ENCODE measurements around the gene PTPRM. TPM values are rescaled to one million over a fixed set of nuclear protein-coding genes. Genes with fewer than 3 reads are reported as not detected.

PTPRM gene
- polyA plus RNA-seq, 3 donors: 0.04 to 2.1 (median 0.66) TPM

DNA sequence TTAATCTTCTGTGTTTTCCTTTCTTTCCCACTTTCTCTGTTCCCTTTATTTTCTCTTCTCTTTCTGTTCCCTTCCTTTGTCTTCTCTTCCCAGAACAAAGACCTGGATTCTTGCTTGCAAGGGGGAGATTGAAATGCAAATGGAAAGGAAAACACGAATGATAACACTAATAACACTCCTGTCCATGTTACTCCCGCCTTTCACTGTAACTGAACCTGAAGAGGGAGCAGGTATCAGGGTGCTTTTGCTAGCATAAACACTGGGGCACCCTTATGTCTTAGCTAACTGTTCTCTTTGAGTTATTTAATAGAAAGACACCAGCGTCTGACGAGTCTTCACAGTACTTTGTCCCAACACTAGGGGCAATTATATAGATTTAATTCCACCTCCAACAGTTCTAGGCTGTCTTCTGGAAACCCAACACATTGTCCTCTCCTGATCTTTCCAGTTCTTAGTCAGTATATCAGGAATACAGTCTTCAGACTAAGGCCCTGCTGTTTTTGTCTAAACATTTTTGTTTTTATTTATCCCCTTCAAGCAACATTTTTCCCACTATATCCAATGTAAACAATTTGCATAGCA lies 99.2 kb downstream of the PTPRM start:
- peaks cover 0 to 2% (median 1%) of the 10 kb centered on the region in 3 donors for H3K27me3 Mint-ChIP-seq (ENCODE audit: low read depth in 3 of 3)
- H4K20me1 ChIP-seq (ENCODE audit: insufficient read depth, low read length): no peaks in the 10 kb centered on the region
- H3K27me3 ChIP-seq (ENCODE audit: control insufficient read depth in 2 of 2, insufficient read depth in 2 of 2, low read length in 2 of 2): no peaks in the 10 kb centered on the region
- TF ChIP-seq, protein P1, sequence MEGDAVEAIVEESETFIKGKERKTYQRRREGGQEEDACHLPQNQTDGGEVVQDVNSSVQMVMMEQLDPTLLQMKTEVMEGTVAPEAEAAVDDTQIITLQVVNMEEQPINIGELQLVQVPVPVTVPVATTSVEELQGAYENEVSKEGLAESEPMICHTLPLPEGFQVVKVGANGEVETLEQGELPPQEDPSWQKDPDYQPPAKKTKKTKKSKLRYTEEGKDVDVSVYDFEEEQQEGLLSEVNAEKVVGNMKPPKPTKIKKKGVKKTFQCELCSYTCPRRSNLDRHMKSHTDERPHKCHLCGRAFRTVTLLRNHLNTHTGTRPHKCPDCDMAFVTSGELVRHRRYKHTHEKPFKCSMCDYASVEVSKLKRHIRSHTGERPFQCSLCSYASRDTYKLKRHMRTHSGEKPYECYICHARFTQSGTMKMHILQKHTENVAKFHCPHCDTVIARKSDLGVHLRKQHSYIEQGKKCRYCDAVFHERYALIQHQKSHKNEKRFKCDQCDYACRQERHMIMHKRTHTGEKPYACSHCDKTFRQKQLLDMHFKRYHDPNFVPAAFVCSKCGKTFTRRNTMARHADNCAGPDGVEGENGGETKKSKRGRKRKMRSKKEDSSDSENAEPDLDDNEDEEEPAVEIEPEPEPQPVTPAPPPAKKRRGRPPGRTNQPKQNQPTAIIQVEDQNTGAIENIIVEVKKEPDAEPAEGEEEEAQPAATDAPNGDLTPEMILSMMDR (IDR thresholded peaks at IDR 0.05): no peak
- H3K27ac ChIP-seq (ENCODE audit: low read depth in 1 of 2, low read length in 2 of 2): no peak overlapping the region
- DNase-seq: no peak
- H3K9me3 ChIP-seq (replicated peaks in 1 of 2; ENCODE audit: control insufficient read depth in 1 of 2, insufficient read depth in 1 of 2, low read length in 2 of 2): no peaks in the 10 kb centered on the region
- no peaks in the 10 kb centered on the region for H3K9me3 Mint-ChIP-seq
- no peak overlapping the region for H3K4me2 ChIP-seq (replicated peaks; ENCODE audit: extremely low read depth, low read length, poor library complexity, severe bottlenecking)
- H3K79me2 ChIP-seq (ENCODE audit: insufficient read depth, low read length): no peaks in the 10 kb centered on the region
- H3K27ac Mint-ChIP-seq: peak overlapping the region in 1 of 7 donors; percentile 52
- no peak overlapping the region for H2AFZ ChIP-seq (ENCODE audit: insufficient read depth, low read depth, low read length, poor library complexity, severe bottlenecking)
- 93% methylated on average over 2 of the region's 4 CpGs for whole genome bisulfite sequencing (ENCODE audit: insufficient coverage)
- no peaks in the 10 kb centered on the region for H3K4me1 ChIP-seq (ENCODE audit: control insufficient read depth in 1 of 2, insufficient read depth in 2 of 2, low read length in 2 of 2)
- intact Hi-C loops (cut with micrococcal nuclease): no loop called here
- H3K4me1 Mint-ChIP-seq: no peaks in the 10 kb centered on the region
- no peaks in the 10 kb centered on the region for H3K36me3 Mint-ChIP-seq
- H3K9ac ChIP-seq (ENCODE audit: insufficient read depth, low read length, poor library complexity, severe bottlenecking): no peak overlapping the region
- no peaks in the 10 kb centered on the region for H3K36me3 ChIP-seq (replicated peaks in 1 of 2; ENCODE audit: control insufficient read depth in 1 of 2, insufficient read depth in 2 of 2, low read length in 2 of 2)
- no peak overlapping the region for H3K4me3 ChIP-seq (replicated peaks in 1 of 3; ENCODE audit: low read depth in 2 of 3, low read length in 3 of 3)
- no peak overlapping the region for H3K4me3 Mint-ChIP-seq

DNA sequence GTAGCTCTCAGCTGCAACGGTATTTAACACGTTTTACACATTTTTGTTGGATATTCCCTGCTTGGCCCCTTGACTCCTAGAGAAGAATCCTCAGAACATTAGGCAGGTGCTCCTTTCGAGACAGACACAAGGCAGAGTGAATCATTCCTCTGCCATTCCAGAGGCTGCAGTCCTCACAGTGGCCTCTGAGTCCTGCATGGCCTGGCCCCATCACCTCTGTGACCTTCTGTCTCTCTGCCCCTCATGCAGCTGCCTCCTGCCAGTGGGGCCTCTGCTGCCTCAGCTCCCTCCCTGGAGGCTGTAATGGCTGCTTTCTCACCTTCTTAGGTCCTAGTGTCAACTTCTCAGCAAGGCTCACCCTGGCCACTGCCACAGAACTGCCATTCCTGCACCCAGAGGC lies 101.3 kb downstream of the PTPRM start:
- no peaks in the 10 kb centered on the region for H3K4me1 Mint-ChIP-seq

More for the DNA sequence above, 101.3 kb downstream of the PTPRM start:
- Mint-ChIP-seq H3K36me3 (no peaks in the 10 kb centered on the region), H3K9me3 (no peaks in the 10 kb centered on the region), H3K4me3 (no peak overlapping the region), H3K27me3 (ENCODE audit: low read depth in 3 of 3) (peaks cover 0 to 2% (median 1%) of the 10 kb centered on the region in 3 donors), H3K27ac (peak overlapping the region in 1 of 7 donors; percentile 17)
- Histone ChIP-seq H4K20me1 (ENCODE audit: insufficient read depth, low read length) (no peaks in the 10 kb centered on the region), H3K27me3 (ENCODE audit: control insufficient read depth in 2 of 2, insufficient read depth in 2 of 2, low read length in 2 of 2) (no peaks in the 10 kb centered on the region), H3K9me3 (replicated peaks in 1 of 2; ENCODE audit: control insufficient read depth in 1 of 2, insufficient read depth in 1 of 2, low read length in 2 of 2) (no peaks in the 10 kb centered on the region), H3K9ac (ENCODE audit: insufficient read depth, low read length, poor library complexity, severe bottlenecking) (no peak overlapping the region), H3K27ac (ENCODE audit: low read depth in 1 of 2, low read length in 2 of 2) (no peak overlapping the region), H3K79me2 (ENCODE audit: insufficient read depth, low read length) (no peaks in the 10 kb centered on the region), H3K4me1 (ENCODE audit: control insufficient read depth in 1 of 2, insufficient read depth in 2 of 2, low read length in 2 of 2) (no peaks in the 10 kb centered on the region), H2AFZ (ENCODE audit: insufficient read depth, low read depth, low read length, poor library complexity, severe bottlenecking) (no peak overlapping the region), H3K4me2 (replicated peaks; ENCODE audit: extremely low read depth, low read length, poor library complexity, severe bottlenecking) (no peak overlapping the region), H3K36me3 (replicated peaks in 1 of 2; ENCODE audit: control insufficient read depth in 1 of 2, insufficient read depth in 2 of 2, low read length in 2 of 2) (no peaks in the 10 kb centered on the region), H3K4me3 (replicated peaks in 1 of 3; ENCODE audit: low read depth in 2 of 3, low read length in 3 of 3) (no peak overlapping the region)
- TF ChIP-seq, protein P1 (IDR thresholded peaks at IDR 0.05): no peak
- no peak for DNase-seq
- 93% methylated on average over 3 of the region's 3 CpGs for WGBS (ENCODE audit: insufficient coverage)
- intact Hi-C loops (cut with micrococcal nuclease): no loop called here
